ENCODE measurements around the gene METTL17. TPM values are rescaled to one million over a fixed set of nuclear protein-coding genes. Genes with fewer than 3 reads are reported as not detected.

METTL17 gene
- total and polyA plus RNA-seq, 7 donors, result 24.0 to 103 (median 76.4) TPM

DNA sequence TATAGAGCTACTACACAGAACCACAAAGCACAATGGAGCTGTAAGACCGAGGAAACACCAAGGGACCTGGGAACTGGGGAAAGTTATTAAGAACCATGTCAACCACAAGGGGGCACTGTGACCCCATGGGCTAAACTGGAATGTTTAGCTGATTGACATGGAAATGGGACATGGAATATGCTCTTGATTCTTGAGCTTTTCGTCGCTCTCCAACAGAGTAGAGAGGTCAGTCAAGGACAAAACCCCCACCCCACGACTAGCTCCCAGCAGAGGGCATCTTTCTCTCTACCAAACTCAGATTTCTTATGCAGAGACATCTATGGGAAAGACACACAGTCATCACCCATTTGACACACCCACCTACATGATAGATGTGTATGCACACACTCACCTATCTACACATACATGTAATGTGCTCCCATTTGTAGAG lies 25.0 kb downstream of the METTL17 start:
- peak; percentile 93 for DNase-seq
- Histone ChIP-seq H3K27ac (peak overlapping the region in 1 of 4 donors; percentile 12), H3K36me3 (peaks cover 3 to 34% (median 21%) of the 10 kb centered on the region in 4 donors), H3K9me3 (no peaks in the 10 kb centered on the region), H3K4me1 (peaks cover 0 to 14% (median 3%) of the 10 kb centered on the region in 4 donors), H3K4me3 (no peak overlapping the region), H3K27me3 (no peaks in the 10 kb centered on the region)
- TF ChIP-seq POLR2A (IDR thresholded peaks at IDR 0.05) (no peak), POLR2AphosphoS5 (IDR thresholded peaks at IDR 0.05) (peak; percentile 8 to 70 (median 46))
- TF ChIP-seq, protein P1, sequence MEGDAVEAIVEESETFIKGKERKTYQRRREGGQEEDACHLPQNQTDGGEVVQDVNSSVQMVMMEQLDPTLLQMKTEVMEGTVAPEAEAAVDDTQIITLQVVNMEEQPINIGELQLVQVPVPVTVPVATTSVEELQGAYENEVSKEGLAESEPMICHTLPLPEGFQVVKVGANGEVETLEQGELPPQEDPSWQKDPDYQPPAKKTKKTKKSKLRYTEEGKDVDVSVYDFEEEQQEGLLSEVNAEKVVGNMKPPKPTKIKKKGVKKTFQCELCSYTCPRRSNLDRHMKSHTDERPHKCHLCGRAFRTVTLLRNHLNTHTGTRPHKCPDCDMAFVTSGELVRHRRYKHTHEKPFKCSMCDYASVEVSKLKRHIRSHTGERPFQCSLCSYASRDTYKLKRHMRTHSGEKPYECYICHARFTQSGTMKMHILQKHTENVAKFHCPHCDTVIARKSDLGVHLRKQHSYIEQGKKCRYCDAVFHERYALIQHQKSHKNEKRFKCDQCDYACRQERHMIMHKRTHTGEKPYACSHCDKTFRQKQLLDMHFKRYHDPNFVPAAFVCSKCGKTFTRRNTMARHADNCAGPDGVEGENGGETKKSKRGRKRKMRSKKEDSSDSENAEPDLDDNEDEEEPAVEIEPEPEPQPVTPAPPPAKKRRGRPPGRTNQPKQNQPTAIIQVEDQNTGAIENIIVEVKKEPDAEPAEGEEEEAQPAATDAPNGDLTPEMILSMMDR (IDR thresholded peaks at IDR 0.05), result peak; percentile 93 to 96 (median 94)
- intact Hi-C loops (cut with DNase I), result loop anchor here (1.0 to 5.0 kb wide), 3 partner anchors 26 to 93 kb away; no protein-coding TSS in a partner anchor
- 1% methylated on average over 4 of the region's 4 CpGs for WGBS, 2 donors

DNA sequence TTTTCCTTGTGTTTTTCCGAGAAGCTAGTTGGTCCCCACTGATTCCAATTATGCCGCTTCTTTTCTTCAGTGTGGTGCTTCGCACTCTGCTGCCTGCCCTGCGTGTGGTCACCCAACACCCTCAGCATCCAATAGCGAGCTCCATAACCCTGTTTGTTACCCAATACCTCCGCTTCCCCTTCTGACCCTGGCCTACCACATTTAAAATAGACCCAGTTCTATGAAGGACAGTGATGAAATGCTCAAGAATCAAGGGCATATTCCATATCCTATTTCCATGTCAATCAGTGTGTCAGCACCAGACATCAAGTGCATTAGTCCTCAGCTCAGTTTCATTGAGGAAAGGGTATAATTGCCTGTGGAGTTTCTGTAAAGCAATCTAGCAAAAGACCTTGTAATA lies 25.5 kb downstream of the METTL17 start:
- intact Hi-C loops (cut with DNase I), result loop anchor here (2.0 kb wide), 1 partner anchor 77 kb away; no protein-coding TSS in a partner anchor
- peaks cover 3 to 39% (median 25%) of the 10 kb centered on the region in 4 donors for H3K36me3 ChIP-seq
- no peaks in the 10 kb centered on the region for H3K27me3 ChIP-seq
- H3K4me1 ChIP-seq, result peaks cover 0 to 14% (median 2%) of the 10 kb centered on the region in 4 donors
- TF ChIP-seq EP300 (IDR thresholded peaks at IDR 0.05), result no peak
- no peak for TF ChIP-seq POLR2AphosphoS5 (IDR thresholded peaks at IDR 0.05)
- TF ChIP-seq, protein P1 (IDR thresholded peaks at IDR 0.05), result no peak
- no peak for TF ChIP-seq POLR2A (IDR thresholded peaks at IDR 0.05)
- no peak overlapping the region for H3K4me3 ChIP-seq
- H3K27ac ChIP-seq, result peak overlapping the region in 1 of 4 donors; percentile 12
- DNase-seq, result no peak
- 83 to 84% methylated on average over 6 of the region's 6 CpGs for WGBS, 2 donors
- no peaks in the 10 kb centered on the region for H3K9me3 ChIP-seq

DNA sequence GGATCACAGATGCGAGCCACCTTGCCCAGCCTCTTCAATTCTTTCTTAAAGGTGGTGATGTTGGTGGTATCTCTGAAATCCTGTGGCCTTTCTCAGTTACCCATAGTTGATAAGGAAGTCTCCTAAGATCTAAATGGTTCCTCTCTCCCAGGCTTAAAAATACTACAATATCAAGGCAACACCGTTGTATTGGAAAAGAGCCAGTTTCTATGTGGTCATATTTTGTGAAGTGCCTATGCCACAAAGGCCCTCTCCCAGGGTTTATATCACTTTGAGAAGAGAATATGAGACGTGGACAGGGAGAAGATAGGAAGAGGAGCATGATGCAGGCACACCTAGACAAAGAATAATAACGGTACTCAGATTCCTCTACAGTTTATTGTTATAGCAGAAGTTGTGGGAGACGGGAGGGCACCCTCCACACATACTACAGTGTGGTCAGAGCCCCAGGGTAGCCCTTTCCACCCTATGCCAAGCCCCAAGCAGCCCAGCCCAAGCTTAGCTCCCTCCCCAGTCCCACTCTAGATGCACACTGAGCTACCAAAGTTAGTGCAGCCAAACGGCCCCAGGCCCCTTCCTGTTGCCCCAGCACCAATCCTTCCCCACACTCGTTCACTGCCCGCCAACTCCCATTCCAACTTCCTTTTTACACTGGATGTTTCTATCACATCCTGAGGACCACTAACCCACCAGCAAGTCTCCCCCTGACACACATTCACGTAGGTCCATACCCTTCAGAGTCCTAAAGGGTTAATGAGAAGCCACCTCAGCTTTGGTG lies 26.8 kb downstream of the METTL17 start:
- H3K27ac ChIP-seq, result peak overlapping the region in 1 of 4 donors; percentile 37
- intact Hi-C loops (cut with DNase I), result no loop called here
- WGBS, 2 donors, result 69 to 70% methylated on average over 9 of the region's 9 CpGs

DNA sequence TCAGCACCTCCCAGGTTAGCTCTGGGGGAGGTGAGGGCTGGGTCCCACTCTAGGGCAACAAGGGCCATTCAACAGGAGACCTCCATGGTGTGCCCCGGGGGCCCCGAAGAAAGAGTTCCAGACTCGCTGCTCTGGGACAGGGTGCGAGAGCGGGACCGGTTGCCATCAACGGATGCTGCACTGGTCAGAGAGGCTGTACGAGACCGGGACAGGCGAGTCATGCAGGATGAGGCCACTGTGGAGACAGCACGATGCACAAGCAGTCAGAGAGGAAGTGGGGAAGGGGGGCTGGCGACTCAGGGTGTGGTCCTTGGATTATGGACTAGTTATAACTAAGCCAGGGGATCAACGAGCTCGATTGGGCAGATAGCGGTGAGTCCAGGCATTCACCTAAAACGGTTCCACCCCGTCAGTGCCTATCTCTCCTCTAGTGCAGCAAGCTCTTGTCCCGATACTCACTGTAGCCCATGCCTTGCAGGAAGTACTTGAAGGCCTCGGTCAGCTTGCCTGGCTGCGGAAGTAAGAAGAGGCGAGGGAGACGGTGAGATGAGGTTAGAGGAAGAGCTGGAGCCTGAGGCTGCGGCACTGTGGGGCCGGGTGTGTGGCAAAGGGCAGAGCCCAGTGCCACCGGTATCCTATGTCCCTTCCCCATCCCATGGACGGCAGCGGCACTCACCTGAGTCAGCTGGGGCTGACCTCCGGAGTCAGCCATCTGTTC lies 27.9 kb downstream of the METTL17 start:
- WGBS, 2 donors, result 78 to 79% methylated on average over 28 of the region's 28 CpGs
- intact Hi-C loops (cut with DNase I), result no loop called here
- no peaks in the 10 kb centered on the region for H3K27me3 ChIP-seq
- peaks cover 0 to 24% (median 8%) of the 10 kb centered on the region in 4 donors for H3K4me1 ChIP-seq
- H3K4me3 ChIP-seq, result no peak overlapping the region
- TF ChIP-seq, protein P1 (IDR thresholded peaks at IDR 0.05), result no peak
- TF ChIP-seq POLR2AphosphoS5 (IDR thresholded peaks at IDR 0.05), result no peak
- TF ChIP-seq POLR2A (IDR thresholded peaks at IDR 0.05), result no peak
- TF ChIP-seq EP300 (IDR thresholded peaks at IDR 0.05), result no peak
- peak overlapping the region in 1 of 4 donors; percentile 6 for H3K27ac ChIP-seq
- H3K9me3 ChIP-seq, result no peaks in the 10 kb centered on the region
- no peak for DNase-seq
- H3K36me3 ChIP-seq, result peaks cover 17 to 63% (median 36%) of the 10 kb centered on the region in 4 donors

More for the DNA sequence above, 26.8 kb downstream of the METTL17 start:
- Histone ChIP-seq H3K27me3 (no peaks in the 10 kb centered on the region), H3K36me3 (peaks cover 14 to 52% (median 32%) of the 10 kb centered on the region in 4 donors), H3K4me1 (peaks cover 0 to 16% (median 2%) of the 10 kb centered on the region in 4 donors), H3K9me3 (no peaks in the 10 kb centered on the region), H3K4me3 (no peak overlapping the region)
- no peak for DNase-seq
- TF ChIP-seq POLR2AphosphoS5 (IDR thresholded peaks at IDR 0.05) (no peak), POLR2A (IDR thresholded peaks at IDR 0.05) (no peak), EP300 (IDR thresholded peaks at IDR 0.05) (no peak)
- TF ChIP-seq, protein P1 (IDR thresholded peaks at IDR 0.05), result no peak

Measured in sigmoid colon (tissue), 7 donors.